HG03039 (cell line): ENCODE data around the gene PIP4K2A.

Experiments
- ATAC-seq: cut with Tn5 transposase; IDR thresholded peaks from one replicate; pipeline ENCODE4 v1.9.1; 2021; ENCODE audit warnings: mild to moderate bottlenecking, moderate library complexity; ENCODE audit not compliant: unreplicated experiment

PIP4K2A gene

GRCh38 chr10:22489975-22490374 lies 224.4 kb downstream of the PIP4K2A start:
- no peak for ATAC-seq

- no peak for ATAC-seq
Measured at GRCh38 chr10:22489467-22489866, 224.9 kb downstream of the PIP4K2A start.

- ATAC-seq = no peak
Measured at GRCh38 chr10:22486431-22486830, 227.9 kb downstream of the PIP4K2A start.
